ENCODE data around the gene CLSTN2.

CLSTN2 gene

DNA sequence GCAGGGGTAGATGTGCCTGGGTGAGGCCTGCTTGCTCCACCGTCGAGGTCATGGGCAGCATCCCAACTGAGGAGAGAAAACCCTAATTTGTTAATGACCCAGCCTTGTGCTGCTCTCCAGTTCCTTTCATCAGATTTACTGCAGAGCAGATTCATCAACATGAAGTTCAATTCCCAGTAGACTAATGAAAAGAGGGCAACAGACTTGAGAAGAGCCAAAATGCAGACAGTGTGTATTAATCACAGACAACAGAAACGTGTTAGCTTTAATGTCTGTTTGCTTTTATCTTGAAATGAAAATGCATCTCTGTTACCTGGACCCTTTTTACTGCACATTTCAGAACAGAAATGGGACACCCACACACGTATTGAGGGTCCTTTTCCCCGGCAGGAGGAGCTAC, 639.4 kb downstream of the CLSTN2 start:
- DNase-seq (ENCODE audit: insufficient read length, low spot score) (no peak), FAIRE-seq (no peak)
- no peak for TF ChIP-seq PAX5 (IDR thresholded peaks at IDR 0.05; ENCODE audit: insufficient read depth, low read length, severe bottlenecking)
- no peak for TF ChIP-seq POLR2AphosphoS5 (IDR thresholded peaks at IDR 0.05; ENCODE audit: low read depth, low read length)
- no peak for TF ChIP-seq POU2F2 (IDR thresholded peaks at IDR 0.05; ENCODE audit: low read depth, low read length)
- no peak for TF ChIP-seq TAF1 (IDR thresholded peaks at IDR 0.05; ENCODE audit: low read depth, low read length)
- TF ChIP-seq POLR2A (IDR thresholded peaks at IDR 0.05; ENCODE audit: low read depth, low read length), result no peak
- no peak for TF ChIP-seq SPI1 (IDR thresholded peaks at IDR 0.05; ENCODE audit: low read depth, low read length)

- FAIRE-seq (no peak), DNase-seq (ENCODE audit: insufficient read length, low spot score) (no peak)
- TF ChIP-seq TAF1 (IDR thresholded peaks at IDR 0.05; ENCODE audit: low read depth, low read length), result no peak
- TF ChIP-seq POLR2A (IDR thresholded peaks at IDR 0.05; ENCODE audit: low read depth, low read length), result no peak
- TF ChIP-seq POLR2AphosphoS5 (IDR thresholded peaks at IDR 0.05; ENCODE audit: low read depth, low read length), result no peak
- TF ChIP-seq PAX5 (IDR thresholded peaks at IDR 0.05; ENCODE audit: insufficient read depth, low read length, severe bottlenecking), result no peak
- no peak for TF ChIP-seq POU2F2 (IDR thresholded peaks at IDR 0.05; ENCODE audit: low read depth, low read length)
- TF ChIP-seq SPI1 (IDR thresholded peaks at IDR 0.05; ENCODE audit: low read depth, low read length), result no peak
Measured at GRCh38 chr3:140576449-140576848, 641.5 kb downstream of the CLSTN2 start.

- no peak for DNase-seq (ENCODE audit: insufficient read length, low spot score)
- TF ChIP-seq POU2F2 (IDR thresholded peaks at IDR 0.05; ENCODE audit: low read depth, low read length), result no peak
- no peak for TF ChIP-seq POLR2AphosphoS5 (IDR thresholded peaks at IDR 0.05; ENCODE audit: low read depth, low read length)
- no peak for TF ChIP-seq POLR2A (IDR thresholded peaks at IDR 0.05; ENCODE audit: low read depth, low read length)
- TF ChIP-seq TAF1 (IDR thresholded peaks at IDR 0.05; ENCODE audit: low read depth, low read length), result no peak
- no peak for TF ChIP-seq SPI1 (IDR thresholded peaks at IDR 0.05; ENCODE audit: low read depth, low read length)
- no peak for TF ChIP-seq PAX5 (IDR thresholded peaks at IDR 0.05; ENCODE audit: insufficient read depth, low read length, severe bottlenecking)
- FAIRE-seq, result no peak
Measured at GRCh38 chr3:140577911-140578310, 642.9 kb downstream of the CLSTN2 start.

DNA sequence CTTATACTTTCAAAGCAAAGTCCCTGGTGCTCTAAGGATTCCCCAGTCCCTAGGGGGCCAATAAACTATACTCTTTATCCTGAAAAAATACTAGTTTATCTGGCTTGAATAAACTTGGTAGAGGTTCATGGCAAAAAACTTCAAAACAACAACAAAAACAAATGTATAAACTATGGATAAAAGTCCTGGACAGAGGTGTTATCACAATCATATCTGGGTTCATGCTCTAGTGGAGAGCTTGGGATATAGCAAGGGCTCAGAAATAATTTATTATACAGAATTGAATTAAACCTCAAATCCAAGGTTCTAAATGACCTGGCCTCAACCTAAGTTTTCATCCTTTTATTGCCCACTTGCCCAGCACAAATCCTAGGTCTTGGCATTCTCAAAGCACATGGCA, 644.3 kb downstream of the CLSTN2 start:
- DNase-seq (ENCODE audit: insufficient read length, low spot score) (no peak), FAIRE-seq (no peak)
- TF ChIP-seq TAF1 (IDR thresholded peaks at IDR 0.05; ENCODE audit: low read depth, low read length) (no peak), POU2F2 (IDR thresholded peaks at IDR 0.05; ENCODE audit: low read depth, low read length) (no peak), PAX5 (IDR thresholded peaks at IDR 0.05; ENCODE audit: insufficient read depth, low read length, severe bottlenecking) (no peak), SPI1 (IDR thresholded peaks at IDR 0.05; ENCODE audit: low read depth, low read length) (no peak)

DNA sequence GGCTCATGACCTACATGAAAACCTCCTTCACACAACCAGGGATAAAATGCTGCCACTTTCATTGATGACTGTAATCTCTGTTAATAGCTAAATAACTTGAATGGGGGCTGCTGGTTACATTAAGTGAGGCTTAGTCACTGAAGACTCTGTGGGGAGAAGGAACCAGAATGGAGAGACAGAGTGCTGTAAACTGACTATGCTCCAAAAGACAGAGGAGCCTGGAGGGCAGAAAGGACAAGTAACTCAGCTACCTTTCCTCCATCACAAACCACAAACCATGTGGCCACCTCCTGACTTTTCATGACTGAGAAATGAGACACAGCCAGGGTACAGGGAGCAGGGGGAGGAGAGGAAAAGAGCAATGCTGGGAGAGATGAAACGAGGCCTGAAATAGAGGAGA, 645.8 kb downstream of the CLSTN2 start:
- DNase-seq (ENCODE audit: insufficient read length, low spot score) (no peak), FAIRE-seq (no peak)
- TF ChIP-seq POU2F2 (IDR thresholded peaks at IDR 0.05; ENCODE audit: low read depth, low read length), result no peak
- no peak for TF ChIP-seq POLR2AphosphoS5 (IDR thresholded peaks at IDR 0.05; ENCODE audit: low read depth, low read length)
- TF ChIP-seq SPI1 (IDR thresholded peaks at IDR 0.05; ENCODE audit: low read depth, low read length), result no peak
- no peak for TF ChIP-seq TAF1 (IDR thresholded peaks at IDR 0.05; ENCODE audit: low read depth, low read length)

DNA sequence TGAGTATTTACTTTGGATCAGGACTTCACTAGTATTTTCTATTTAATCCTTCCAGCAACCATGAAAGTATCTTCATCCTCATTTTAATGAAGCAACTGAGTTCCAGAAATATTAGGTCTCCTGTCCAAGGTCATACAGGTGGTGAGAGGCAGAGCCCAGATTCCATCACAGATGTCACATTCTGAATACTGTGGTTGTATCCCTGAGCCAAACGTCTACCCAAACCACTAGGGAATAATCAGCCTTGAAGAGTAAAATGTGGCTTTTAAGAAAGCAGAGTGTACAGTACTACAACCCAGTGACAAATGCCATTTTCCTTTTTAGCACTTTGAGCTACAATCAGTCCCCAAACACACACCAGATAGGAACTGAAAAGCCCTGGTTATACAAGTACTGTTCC, 649.6 kb downstream of the CLSTN2 start:
- no peak for DNase-seq (ENCODE audit: insufficient read length, low spot score)
- FAIRE-seq, result no peak
- no peak for TF ChIP-seq TAF1 (IDR thresholded peaks at IDR 0.05; ENCODE audit: low read depth, low read length)
- TF ChIP-seq POLR2AphosphoS5 (IDR thresholded peaks at IDR 0.05; ENCODE audit: low read depth, low read length), result no peak
- no peak for TF ChIP-seq POLR2A (IDR thresholded peaks at IDR 0.05; ENCODE audit: low read depth, low read length)
- TF ChIP-seq PAX5 (IDR thresholded peaks at IDR 0.05; ENCODE audit: insufficient read depth, low read length, severe bottlenecking), result no peak
- TF ChIP-seq SPI1 (IDR thresholded peaks at IDR 0.05; ENCODE audit: low read depth, low read length), result no peak
- TF ChIP-seq POU2F2 (IDR thresholded peaks at IDR 0.05; ENCODE audit: low read depth, low read length), result no peak

DNA sequence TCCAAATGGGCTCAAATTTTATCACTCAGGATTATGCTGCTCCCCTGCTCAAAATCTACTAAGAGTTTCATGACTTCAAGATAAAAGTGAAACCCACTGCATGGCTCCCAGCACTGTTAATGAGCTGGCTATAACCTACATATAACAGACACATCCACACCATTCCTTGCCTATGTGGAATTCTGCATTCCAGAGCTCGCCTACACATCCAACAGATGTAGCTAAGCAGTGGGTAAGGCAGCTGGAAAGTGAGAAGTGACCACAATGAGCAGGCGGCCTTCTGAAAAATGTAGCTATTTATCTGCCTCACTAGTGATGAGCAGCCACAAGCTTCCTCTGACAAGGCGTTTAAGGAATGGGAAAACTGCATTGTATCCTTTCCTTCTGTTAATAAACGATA, 650.8 kb downstream of the CLSTN2 start:
- DNase-seq (ENCODE audit: insufficient read length, low spot score) (no peak), FAIRE-seq (no peak)
- TF ChIP-seq TAF1 (IDR thresholded peaks at IDR 0.05; ENCODE audit: low read depth, low read length), result no peak
- TF ChIP-seq PAX5 (IDR thresholded peaks at IDR 0.05; ENCODE audit: insufficient read depth, low read length, severe bottlenecking), result no peak
- no peak for TF ChIP-seq POLR2AphosphoS5 (IDR thresholded peaks at IDR 0.05; ENCODE audit: low read depth, low read length)
- TF ChIP-seq POU2F2 (IDR thresholded peaks at IDR 0.05; ENCODE audit: low read depth, low read length), result no peak
- TF ChIP-seq SPI1 (IDR thresholded peaks at IDR 0.05; ENCODE audit: low read depth, low read length), result no peak
- TF ChIP-seq POLR2A (IDR thresholded peaks at IDR 0.05; ENCODE audit: low read depth, low read length), result no peak

DNA sequence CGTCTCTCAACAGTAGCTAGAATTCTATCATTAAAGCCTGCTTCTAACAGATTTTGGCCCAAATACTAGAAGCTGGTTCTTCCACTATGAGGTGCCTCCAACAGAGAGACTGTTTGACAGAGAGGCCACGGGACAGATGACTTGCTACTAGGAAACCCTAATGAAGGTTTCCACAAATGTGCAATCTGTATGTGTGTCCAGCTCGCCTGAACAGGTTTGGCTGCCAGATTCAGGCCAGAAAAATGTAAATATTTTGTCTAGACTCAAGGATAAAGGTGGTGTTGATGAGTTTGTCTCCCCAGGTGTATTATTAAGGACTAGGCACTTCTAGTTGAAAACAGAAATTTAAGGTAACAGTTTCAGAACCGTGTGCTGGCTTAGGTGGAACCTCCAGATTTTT, 651.3 kb downstream of the CLSTN2 start:
- no peak for DNase-seq (ENCODE audit: insufficient read length, low spot score)

DNA sequence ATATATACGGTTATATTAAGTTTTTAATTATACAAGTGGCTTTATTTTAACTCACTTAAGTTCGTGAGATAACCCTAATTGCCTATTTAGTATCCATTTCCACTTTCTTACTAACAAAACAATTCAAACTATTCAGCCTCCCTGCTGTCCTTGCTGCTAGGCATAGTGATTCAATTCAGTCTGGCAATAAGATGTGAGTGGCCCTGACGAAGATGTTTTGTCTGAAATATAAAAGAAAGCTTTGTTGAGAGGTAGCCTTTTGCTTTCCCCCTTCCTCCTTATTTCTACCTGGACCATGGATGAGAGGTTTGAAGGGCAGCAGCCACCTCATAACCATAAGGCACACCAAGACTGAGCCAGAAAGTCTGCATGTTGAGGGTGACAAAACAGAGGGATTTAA, 653.6 kb downstream of the CLSTN2 start:
- TF ChIP-seq POU2F2 (IDR thresholded peaks at IDR 0.05; ENCODE audit: low read depth, low read length) (no peak), PAX5 (IDR thresholded peaks at IDR 0.05; ENCODE audit: insufficient read depth, low read length, severe bottlenecking) (no peak), SPI1 (IDR thresholded peaks at IDR 0.05; ENCODE audit: low read depth, low read length) (no peak), POLR2A (IDR thresholded peaks at IDR 0.05; ENCODE audit: low read depth, low read length) (no peak), POLR2AphosphoS5 (IDR thresholded peaks at IDR 0.05; ENCODE audit: low read depth, low read length) (no peak), TAF1 (IDR thresholded peaks at IDR 0.05; ENCODE audit: low read depth, low read length) (no peak)
- DNase-seq (ENCODE audit: insufficient read length, low spot score) (no peak), FAIRE-seq (no peak)

More for the DNA sequence above, 651.3 kb downstream of the CLSTN2 start:
- FAIRE-seq, result no peak
- TF ChIP-seq POU2F2 (IDR thresholded peaks at IDR 0.05; ENCODE audit: low read depth, low read length) (no peak), PAX5 (IDR thresholded peaks at IDR 0.05; ENCODE audit: insufficient read depth, low read length, severe bottlenecking) (no peak), TAF1 (IDR thresholded peaks at IDR 0.05; ENCODE audit: low read depth, low read length) (no peak), POLR2A (IDR thresholded peaks at IDR 0.05; ENCODE audit: low read depth, low read length) (no peak), SPI1 (IDR thresholded peaks at IDR 0.05; ENCODE audit: low read depth, low read length) (no peak), POLR2AphosphoS5 (IDR thresholded peaks at IDR 0.05; ENCODE audit: low read depth, low read length) (no peak)

DNA sequence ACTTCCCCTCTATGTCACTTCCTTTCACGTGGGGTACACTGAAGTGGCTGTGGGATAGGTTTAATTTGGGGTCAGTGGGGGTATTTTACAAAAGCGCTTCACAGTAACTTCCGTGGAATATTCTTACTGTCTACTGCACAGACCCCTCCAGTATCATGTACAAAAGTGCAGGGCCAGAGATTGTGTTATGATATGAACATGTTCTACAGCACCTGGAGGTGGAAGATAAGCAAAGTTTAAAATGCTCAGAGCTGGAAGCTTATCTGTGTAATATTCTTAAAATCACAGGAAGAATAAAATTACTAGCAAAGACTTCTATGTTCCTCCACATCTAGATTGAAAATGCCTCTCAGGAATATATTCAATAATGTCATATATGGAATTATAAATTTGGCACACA, 658.8 kb downstream of the CLSTN2 start:
- no peak for FAIRE-seq
- DNase-seq (ENCODE audit: insufficient read length, low spot score), result no peak
- no peak for TF ChIP-seq POLR2AphosphoS5 (IDR thresholded peaks at IDR 0.05; ENCODE audit: low read depth, low read length)
- TF ChIP-seq TAF1 (IDR thresholded peaks at IDR 0.05; ENCODE audit: low read depth, low read length), result no peak
- no peak for TF ChIP-seq PAX5 (IDR thresholded peaks at IDR 0.05; ENCODE audit: insufficient read depth, low read length, severe bottlenecking)
- no peak for TF ChIP-seq POU2F2 (IDR thresholded peaks at IDR 0.05; ENCODE audit: low read depth, low read length)
- TF ChIP-seq SPI1 (IDR thresholded peaks at IDR 0.05; ENCODE audit: low read depth, low read length), result no peak
- no peak for TF ChIP-seq POLR2A (IDR thresholded peaks at IDR 0.05; ENCODE audit: low read depth, low read length)
